Measurements from ENCODE around the gene SVIL.

DNA sequence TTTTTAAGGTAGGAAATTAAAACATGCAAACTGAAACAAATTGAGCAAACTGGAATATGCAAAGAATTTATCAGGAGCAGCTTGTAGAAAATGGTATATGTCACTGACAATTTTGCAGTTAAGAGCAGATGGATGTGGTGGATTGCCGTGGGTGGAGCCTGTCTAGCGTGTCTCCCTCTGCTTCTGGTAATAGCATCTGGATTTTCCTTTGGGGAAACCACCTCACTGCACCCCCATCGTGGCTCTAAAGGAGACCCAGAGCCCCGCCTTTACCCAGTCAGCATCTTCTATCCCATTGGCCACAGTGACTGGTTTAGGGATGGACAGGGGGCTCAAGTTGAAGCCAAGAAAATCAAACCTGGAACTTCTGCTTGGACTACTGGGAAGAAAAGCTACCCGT, 142.9 kb downstream of the SVIL start:
- TF ChIP-seq, protein P1, sequence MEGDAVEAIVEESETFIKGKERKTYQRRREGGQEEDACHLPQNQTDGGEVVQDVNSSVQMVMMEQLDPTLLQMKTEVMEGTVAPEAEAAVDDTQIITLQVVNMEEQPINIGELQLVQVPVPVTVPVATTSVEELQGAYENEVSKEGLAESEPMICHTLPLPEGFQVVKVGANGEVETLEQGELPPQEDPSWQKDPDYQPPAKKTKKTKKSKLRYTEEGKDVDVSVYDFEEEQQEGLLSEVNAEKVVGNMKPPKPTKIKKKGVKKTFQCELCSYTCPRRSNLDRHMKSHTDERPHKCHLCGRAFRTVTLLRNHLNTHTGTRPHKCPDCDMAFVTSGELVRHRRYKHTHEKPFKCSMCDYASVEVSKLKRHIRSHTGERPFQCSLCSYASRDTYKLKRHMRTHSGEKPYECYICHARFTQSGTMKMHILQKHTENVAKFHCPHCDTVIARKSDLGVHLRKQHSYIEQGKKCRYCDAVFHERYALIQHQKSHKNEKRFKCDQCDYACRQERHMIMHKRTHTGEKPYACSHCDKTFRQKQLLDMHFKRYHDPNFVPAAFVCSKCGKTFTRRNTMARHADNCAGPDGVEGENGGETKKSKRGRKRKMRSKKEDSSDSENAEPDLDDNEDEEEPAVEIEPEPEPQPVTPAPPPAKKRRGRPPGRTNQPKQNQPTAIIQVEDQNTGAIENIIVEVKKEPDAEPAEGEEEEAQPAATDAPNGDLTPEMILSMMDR (IDR thresholded peaks at IDR 0.05; ENCODE audit: low read length), result no peak
- no peak for TF ChIP-seq EZH2 (IDR thresholded peaks at IDR 0.05; ENCODE audit: borderline replicate concordance, low read length)

Measured in OCI-LY1 (cell line).